HG03095 (cell line): ENCODE data around the gene ANKRD6.
A peak's percentile ranks its signal among the peaks of the same experiment; 100 is the strongest.
"Not testable (repeated sequence)": the region's sequence is repeated elsewhere in the genome, so short reads cannot be mapped to it uniquely, and the experiment has no call there.

Experiments
- ATAC-seq: cut with Tn5 transposase; IDR thresholded peaks from one replicate; pipeline ENCODE4 v1.9.1; 2021; ENCODE audit warnings: moderate library complexity; ENCODE audit not compliant: unreplicated experiment

Gene ANKRD6

DNA sequence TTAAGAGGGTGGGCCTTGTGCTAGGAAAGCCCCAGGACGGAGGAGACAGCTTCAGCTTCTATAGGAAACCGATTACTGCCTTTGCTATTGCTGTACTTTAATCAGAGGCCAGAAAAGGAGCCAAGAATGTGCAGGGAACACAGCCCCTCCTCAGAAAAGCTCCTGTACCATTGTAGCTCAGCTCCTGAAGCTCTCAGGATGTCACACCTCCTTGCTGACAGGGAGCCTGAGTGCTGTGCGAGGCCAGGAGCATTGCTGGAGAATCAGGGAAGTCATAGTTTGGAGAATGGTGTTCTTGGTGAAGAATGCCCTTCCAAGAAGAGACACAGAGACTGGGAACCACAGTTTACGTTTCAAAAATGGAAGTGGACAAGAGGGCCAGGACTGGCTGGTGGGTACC lies 158.8 kb downstream of the ANKRD6 start:
- no peak for ATAC-seq

DNA sequence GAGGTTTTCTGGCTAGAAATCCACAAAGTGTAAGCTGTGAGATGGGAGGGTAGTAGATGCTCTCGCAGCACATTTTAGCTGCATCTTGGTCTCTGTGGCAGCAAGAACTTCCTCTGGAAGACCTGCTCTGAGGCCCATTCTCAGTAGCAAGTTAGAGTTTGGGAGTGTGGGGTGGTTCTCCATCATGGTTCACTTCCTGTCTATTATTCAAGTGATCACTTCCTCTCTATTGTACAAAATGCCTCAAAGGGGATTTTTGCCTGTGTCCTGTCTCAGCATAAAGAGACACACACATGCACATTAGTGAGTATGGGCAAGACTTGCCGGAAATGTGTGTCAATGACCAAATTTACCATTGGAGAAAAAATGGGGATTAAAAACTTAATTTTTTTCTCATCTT lies 163.1 kb downstream of the ANKRD6 start:
- peak; percentile 97 for ATAC-seq

DNA sequence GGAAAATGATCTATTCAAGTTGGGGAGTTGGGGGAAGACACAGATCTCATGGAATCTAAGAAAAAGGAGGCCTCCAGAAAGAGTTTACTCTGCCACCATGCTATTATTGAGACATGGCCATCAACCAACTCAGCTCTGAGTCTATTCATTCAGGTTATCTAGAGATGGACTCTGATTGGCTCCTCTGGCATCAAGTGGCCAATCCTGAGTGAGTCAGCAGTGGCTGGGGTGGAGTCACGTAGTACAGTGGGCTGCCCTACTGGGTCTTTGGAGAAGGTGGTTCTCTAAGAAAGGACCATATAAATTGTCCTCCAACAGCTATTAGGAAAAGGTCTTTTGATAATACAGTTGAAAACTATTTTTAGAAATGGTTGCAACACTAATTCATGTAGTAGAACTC lies 163.5 kb downstream of the ANKRD6 start:
- ATAC-seq, result peak; percentile 5

DNA sequence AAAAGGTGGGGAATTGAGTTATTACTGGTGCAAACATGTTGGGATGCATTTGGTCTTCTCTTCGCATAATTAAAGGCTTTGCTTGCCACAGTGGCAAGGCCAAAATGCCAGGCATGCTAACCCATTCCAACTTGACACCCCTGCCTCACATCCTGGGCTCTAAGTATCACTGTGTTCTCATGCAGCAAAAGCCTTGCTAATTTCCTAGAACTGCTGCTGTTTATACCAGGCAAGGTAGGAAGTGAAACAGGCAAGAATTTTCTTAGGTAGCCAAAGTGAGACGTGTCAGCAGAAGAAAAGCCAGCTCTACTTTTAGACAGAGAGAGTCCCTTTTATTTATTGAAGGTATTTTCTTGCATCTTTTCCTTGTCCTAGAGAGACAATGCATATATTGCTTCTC lies 164.4 kb downstream of the ANKRD6 start:
- no peak for ATAC-seq

DNA sequence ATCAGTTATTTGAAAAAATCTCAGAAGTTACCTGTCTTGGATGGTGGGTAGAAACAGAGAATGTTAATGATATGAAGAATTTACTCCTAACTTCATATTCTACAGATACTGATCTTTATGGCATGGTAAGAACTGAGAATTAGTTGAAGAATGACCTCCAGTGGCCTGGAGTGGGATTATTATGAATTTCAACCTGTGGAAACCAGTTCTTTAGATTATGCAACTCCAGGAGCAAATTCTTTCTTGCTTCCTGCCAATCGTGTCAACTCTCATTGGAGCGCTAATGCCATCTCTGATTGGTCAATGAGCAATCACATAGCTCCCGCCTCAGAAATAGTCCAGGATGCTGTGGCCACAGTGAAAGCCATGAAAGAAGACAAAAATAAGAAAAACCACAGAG lies 165.0 kb downstream of the ANKRD6 start:
- ATAC-seq, result no peak

DNA sequence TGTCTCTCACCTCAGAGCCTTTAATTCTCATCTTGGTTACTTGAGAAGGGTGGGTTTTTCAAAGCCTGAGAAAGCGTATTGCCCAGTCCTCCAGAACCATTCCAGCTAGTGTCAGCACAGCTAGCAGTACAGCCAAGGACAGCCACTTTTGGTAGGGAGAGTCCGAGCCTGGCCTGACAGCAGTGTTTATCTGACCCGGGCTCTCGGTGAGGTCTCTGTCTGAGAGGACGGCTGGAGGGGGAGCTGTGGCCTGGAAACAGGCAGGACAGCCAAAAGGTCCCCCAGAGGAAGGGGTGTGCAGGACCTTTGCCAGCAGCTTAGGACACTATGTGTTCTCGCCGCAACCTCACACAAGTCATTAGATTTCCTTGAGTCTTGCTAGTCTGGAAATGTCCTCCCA lies 166.8 kb downstream of the ANKRD6 start:
- ATAC-seq, result no peak

DNA sequence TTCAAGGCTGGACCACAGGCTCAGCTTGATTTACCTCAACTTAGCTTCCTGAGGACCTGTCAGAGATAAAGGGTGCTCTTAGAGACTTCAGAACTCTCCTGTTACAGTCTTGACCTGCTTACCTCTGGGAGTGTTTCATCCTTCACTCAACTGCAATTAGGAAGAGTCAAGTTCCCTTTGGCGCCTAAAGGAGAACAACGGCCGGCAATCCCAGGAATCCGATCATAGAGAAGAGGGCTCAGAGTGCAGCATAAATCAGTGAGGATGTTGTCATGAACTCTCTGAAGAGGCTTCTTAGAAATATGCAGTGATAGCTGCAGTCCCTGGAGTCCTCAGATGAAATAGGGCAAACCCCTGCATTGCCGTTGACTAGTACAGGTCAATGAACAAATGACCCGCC lies 169.2 kb downstream of the ANKRD6 start:
- ATAC-seq, result no peak

DNA sequence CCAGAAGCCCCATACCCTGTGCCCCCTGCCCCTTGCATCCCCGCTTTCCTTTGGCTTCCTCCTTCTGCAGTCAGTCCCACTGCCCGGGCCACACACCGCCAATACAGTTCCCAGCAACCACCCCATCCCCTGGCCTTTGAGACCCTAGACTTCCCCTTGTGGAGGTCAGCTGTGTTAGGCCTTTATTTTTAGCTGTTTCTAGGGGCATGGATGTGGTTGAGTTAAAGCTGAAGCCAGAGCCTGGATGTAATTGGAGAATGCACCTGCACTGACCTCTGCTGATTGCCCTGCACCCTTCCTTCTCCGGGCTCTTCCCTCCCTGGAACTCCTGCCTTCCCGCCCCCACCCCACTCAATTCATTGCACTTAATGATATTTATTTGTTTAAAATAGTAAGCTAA lies 171.7 kb downstream of the ANKRD6 start:
- no peak for ATAC-seq

DNA sequence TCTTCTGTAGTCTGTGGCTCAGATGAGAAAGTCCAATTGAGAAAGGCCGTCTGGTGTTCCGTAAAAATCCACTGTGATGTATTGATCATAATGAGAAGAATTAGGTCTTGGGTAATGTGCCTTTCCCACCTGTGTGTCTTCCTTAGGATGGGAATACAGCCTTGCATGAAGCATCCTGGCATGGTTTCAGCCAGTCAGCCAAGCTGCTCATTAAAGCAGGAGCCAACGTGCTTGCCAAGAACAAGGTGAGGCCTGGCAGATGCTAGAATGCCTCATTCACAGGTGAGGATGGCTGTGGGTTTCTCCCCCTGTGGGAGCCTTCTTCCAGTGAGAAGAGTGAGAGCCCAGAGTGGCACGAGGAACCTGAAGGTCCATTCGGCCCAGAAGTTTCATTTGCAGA lies 172.9 kb downstream of the ANKRD6 start:
- ATAC-seq, result no peak

DNA sequence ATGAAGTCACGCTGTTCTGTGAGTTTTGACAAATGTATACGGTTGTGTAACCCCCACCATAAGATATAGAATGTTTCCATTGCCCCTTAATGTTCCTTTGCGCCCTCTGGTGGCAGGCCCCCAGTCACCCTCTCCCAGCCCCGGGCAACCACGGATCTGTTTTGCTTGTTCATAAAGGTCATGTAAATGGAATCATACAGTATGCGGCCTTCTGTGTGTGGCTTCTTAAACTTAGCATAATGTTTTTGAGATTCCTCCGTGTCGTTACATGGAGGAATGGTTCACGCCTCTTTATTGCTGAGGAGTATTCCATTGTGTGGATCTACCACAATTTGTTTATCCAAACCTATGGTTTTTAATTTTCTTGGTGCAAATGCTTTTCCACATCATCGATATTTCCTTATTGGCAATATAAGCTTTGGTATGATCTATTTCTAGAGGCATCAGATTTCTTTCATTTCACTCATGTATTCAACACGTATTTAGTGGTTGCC lies 177.2 kb downstream of the ANKRD6 start:
- peak; percentile 69 for ATAC-seq

DNA sequence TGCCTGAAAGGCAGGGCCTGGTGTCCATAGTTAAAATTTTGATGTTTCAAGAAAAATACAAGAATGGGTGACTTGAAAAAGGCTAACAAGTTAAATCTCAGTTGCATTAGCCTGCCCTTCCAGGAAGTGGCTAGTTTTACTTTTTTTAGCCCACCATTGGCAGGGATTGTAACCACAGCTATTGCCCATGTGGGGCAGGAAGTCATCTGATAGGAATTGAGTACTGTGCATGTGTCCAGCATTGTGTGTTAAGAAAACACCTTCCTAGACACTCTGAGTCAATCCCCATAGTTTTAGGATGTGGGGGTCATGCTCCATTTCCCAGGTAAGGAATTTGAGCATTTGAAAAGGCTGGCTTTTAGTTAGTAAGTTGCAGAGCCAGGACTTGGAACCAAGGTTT lies 178.7 kb downstream of the ANKRD6 start:
- ATAC-seq, result no peak

DNA sequence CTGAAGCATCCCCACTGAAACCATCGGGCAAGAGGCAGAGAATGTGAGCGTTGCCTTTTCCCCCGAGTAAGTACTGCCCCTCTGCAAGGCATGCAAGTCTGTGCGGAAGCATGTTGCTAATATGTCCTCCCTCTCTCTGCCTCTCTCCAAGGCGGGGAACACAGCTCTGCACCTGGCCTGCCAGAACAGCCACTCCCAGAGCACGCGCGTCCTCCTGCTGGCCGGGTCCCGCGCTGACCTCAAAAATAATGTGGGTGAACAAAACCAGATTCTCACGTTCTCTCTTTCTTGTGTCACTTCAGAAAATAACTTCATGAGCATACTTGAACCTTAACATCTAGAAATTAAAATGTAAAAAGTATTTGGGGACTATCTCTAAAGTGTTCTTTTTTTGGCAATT lies 179.2 kb downstream of the ANKRD6 start:
- ATAC-seq, result no peak

DNA sequence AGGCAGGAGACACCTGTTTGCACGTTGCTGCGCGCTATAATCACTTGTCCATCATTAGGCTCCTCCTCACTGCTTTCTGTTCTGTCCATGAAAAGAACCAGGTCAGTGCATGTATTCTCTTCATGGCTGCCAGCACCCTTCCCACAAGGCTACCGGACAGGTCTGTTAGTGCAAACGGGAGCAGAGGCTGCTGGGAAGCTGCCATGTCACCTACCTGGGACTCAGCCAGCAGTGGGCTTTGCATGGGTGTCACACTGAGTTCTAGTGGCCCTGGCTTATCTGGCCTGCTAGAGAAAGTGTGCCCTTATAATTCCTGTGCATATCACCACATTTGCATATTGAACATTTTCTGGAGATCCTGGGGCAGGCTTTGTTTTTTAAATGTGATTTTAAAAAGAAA lies 180.8 kb downstream of the ANKRD6 start:
- ATAC-seq, result no peak

DNA sequence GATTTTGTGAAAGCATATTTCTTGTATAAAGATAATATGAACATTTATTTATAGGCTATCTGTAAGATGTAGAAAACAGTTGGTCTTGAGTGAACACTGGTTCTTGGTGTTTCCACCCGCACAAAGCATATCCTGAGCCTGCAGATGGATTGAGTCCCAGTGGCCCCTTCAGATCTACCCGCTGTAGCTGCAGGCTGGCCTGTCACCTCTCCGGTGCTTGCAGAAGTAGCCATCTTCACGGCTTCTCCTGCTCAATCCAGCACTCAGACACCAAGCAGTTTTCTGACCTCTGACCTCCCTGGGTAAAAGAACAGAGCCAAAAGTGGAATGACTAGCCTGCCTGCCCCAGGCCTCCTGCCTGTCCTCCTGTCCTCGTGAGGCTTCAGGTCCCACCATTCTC lies 182.9 kb downstream of the ANKRD6 start:
- ATAC-seq, result no peak

DNA sequence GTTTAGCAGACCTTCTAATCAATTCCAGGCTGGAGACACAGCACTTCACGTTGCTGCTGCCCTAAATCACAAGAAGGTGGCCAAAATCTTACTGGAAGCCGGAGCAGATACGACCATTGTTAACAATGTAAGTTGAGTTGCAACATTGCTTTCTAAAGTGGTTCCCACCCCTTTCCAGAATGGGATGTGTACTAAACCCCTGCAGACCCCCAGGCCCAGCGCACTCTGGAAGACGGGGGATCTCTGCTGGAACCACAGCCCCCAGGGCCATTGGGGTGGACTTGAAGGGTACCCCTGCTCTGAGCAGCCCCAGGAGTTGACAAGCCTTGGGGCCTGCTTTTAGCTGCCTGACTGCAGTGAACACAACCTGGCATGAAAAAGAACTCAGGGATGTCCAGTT lies 183.6 kb downstream of the ANKRD6 start:
- ATAC-seq, result no peak

DNA sequence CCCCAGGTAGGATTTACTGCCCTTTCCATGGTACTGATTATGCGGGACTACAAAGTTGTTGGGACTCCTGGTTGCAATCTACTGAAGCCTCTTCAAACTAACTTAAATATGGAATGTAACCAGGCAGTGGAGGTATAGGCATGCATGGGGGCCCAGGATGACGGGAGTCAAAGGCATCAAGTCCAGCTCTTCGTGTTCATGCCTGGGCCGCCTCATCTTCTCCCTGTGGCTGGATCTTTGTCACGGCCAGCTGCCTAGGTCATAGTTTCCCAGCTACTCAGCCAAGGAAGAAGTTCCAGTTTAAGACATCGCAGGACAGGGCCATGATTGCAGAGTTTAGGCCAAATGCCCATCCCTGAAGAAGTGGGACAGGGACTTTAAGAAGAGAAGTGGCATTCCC lies 185.1 kb downstream of the ANKRD6 start:
- no peak for ATAC-seq

DNA sequence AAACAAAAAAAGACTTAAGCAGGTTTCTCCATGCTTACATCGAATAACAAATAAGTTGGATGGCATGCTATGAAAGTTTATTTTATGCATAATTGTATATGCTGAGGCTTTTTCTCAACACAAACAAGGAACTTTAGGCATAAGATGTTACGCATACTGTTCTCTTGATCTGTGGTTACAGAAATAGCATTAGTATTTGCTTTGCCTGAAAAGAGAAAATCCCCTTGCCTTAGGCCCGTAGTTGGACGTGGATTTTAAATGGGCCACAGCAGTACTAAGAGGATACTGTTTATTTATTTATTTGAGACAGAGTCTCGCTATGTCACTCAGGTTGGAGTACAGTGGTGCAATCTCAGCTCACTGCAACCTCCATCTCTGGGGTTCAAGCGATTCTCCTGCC lies 186.6 kb downstream of the ANKRD6 start:
- no peak for ATAC-seq

DNA sequence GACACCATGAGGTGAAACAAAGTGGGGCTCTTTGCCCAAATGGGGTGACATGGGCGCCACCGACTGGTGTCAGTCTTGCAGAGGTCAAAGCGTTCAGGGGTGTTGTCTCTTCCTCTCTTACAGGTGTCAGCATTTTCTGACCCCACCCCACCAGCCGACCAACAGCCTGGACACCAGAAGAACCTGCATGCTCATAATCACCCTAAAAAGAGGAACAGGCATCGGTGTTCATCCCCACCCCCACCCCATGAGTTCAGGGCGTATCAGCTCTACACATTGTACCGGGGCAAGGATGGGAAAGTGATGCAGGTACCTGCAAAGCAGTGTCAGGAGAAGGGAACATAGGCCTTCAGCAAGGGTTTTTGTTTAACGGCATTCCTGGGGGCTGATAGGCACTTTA lies 190.8 kb downstream of the ANKRD6 start:
- no peak for ATAC-seq

DNA sequence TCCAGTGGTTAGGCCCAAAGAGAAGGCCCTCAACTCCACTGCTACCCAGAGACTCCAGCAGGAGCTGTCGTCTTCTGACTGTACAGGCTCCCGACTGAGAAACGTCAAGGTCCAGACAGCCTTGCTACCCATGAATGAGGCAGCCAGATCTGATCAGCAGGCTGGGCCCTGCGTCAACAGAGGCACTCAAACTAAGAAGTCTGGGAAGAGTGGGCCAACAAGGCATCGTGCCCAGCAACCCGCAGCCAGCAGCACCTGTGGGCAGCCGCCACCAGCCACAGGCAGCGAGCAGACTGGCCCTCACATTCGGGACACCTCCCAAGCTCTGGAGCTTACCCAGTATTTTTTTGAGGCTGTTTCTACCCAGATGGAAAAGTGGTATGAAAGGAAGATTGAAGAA lies 197.5 kb downstream of the ANKRD6 start:
- no peak for ATAC-seq

DNA sequence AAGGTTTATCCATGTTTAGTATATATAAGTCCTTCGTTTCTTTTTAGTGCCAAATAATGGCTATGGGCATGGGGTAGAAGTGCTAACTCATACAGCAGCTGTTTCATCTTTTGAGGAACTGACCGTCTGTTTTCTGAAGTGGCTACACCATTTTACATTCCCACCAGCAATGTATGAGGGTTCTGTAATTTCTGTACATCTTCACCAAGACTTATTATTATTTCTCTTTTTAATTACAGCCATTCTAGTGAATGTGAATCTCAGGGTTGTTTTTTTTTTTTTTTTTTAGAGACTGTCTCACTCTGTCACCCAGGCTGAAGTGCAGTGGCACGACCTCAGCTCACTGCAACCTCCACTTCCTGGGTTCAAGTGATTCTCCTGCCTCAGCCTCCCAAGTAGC lies 203.5 kb downstream of the ANKRD6 start:
- ATAC-seq, result not testable (repeated sequence)

DNA sequence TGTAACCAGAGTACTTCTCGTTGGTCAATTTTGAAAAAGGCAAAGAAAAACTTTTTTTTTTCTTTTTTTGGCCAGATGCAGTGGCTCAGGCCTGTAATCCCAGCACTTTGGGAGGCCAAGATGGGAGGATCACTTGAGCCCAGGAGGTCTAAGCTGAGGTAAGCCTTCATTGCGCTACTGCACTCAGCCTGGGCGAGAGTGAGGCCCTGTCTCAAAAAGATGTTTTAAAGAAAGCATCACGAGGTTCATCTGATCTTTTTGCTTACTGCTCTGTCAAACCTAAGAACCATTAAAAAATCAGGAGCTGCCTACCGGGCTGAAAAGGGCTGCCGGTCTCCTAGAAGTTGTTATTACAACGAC lies 205.0 kb downstream of the ANKRD6 start:
- peak; percentile 1 for ATAC-seq

DNA sequence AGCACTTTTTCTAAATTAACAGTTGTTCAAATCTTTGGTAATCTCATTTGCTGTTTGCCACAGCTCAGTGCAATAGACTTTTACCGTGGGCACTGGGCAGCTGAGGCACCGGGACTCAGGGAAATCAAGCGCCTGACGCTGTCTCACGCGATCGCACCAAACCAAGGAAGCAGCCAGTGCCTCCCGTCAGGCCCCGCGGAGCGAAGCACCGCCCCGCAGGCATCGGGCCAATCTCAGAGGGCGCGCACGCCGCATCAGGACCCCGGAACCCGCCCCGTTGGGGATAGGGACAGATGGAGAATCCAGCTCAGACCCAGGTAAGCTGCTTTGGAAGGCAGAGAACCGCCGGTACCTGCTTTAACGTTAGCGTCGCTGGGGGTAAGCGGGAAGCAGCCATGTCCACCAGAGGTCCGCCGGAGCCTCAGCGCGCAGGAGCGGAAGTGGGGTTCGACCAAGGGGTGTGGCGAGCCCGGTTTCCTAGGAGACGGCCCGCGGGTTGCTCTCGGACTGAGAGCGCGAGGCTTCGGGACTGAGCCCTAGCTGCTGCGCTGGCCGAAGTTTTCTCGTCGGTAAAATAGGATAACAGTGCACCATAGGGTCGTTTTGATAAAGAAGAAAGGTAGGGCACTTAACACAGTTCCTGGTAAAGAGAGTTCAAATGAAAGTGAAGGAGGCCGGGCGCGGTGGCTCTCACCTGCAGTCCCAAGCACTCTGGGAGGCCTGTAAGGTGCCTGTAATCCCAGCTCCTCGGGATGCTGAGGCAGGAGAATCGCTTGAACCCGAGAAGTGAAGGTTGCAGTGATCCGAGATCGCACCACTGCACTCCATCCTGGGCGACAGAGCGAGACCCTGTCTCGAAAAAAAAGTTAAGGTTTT lies 205.6 kb downstream of the ANKRD6 start, which contains the start of gene LYRM2:
LYRM2 (minus strand) TSS at position 428 of the 876 bp plus-strand sequence; CDS start at position 397, 31 bp downstream.
- peak; percentile 98 for ATAC-seq

DNA sequence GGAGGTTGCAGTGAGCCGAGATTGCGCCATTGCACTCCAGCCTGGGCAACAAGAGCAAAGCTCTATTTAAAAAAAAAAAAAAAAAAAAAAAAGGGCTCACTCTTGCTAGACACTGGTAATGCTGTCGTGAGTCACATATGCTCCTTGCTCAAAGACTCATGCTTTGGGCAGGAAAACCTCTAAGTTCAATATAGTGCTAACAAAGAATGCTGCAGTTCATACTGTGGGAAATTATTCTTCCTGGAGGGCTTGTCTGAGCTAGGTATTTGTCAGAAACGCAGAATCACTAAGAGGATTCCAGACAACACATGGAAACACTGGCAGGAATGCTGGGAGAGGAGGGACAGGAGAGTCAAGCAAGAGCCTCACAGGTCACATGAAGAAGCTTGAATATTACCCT lies 207.9 kb downstream of the ANKRD6 start:
- no peak for ATAC-seq
